GM19452 (cell line): ENCODE data around the gene JPH3.

ENCODE experiments used
- ATAC-seq: cut with Tn5 transposase; IDR thresholded peaks from one replicate; pipeline ENCODE4 v1.9.1; 2021; ENCODE audit not compliant: unreplicated experiment

Gene JPH3

DNA sequence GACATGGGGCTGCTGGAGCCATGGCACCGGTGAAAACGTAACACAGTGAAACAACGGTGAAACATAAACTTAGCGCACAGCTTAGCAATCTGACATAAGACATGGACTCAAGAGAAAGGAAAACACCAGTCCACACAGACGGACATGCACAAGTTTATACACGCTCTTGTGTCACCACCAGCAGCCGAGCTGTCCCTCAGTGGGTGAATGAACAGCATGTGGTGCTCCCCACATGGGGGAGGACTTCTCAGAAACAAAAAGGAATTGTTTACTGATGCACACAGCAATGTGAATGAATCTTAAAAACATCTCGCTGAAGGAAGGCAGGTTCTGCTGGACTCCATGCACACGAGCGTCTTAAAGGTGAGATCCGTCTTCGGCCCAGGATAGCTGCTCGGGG is 129.3 kb downstream of the JPH3 start:
- ATAC-seq, result no peak

DNA sequence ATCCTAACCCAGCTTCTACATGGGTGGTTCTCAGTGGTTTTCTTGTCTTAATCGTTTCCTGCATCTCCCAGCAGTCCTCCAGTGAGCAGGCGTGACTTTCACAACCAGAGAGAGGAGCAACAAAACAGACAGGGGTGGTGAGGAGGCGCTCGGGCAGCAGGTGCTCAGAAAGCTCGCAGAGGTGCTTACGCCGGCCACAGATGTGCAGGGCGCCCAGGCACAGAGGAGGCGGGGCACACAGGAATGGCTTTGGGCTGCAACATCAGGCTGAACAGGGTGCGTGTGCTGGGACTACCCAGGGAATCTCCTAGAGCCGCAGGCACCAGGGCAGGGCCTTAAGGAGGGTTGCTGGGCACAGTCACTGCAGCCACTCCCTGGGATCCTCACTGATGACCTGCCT is 130.9 kb downstream of the JPH3 start:
- no peak for ATAC-seq

- ATAC-seq, result no peak
Measured at GRCh38 chr16:87734644-87735043, 132.3 kb downstream of the JPH3 start.

GRCh38 chr16:87735270-87736007 is 133.1 kb downstream of the JPH3 start:
- no peak for ATAC-seq

DNA sequence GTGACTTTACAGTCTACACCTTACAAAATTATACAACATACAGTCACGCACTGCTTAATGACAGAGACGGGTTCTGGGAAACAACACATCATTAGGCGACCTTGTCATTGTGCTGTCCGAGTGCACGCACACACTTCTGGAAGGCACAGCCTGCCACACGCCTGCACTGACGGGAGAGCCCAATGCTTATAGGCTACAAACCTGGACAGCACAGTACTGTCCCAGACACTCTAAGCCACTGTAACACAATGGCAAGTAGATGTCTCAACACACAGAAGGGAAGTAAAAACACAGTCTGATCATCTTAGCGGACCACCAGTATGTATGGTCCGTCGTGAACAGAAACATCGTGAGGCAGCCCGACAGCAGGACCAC is 133.7 kb downstream of the JPH3 start:
- no peak for ATAC-seq

DNA sequence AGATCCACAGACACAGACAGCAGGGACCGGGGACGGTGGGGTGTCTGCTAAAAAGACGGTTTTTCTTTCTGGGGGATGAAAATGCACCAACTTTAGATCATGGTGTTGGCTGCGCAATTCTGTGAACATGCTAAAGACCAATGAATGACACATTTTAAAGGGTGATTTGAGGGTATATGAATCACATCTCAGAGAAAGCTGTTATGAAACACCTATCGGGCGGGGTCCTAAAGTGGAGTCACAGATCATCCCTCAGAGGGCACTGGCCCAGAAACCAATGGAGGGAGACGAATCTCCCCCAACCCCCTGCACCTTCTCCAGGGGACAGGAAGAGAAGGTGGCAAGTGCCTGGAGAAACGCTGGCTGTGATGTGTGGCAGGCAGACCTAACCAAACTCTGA is 137.5 kb downstream of the JPH3 start:
- ATAC-seq, result no peak

GRCh38 chr16:87740441-87740840 is 138.1 kb downstream of the JPH3 start:
- no peak for ATAC-seq

DNA sequence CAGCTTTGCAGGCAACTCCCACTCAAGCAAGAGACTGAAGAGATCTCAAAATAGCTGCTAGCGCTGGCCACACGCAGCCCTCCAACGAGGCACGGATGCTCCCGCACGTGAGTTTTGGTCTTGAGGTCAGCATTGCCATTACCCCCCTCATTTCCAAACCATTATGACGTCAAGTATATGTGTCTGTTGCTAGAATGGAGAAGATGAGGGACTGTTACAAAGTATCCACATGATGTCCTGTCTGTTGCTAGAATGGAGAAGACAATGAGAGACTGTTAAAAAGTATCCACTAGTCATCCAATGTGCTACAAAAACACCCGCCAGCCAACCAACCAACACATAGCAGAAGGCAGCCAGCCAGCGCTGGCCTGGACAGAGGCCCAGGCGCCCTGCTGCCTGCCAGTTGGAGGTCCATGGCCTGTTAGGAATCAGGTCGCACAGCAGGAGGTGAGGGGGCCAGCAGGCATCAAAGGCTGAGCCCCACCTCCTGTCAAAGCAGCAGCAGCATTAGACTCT is 138.7 kb downstream of the JPH3 start:
- no peak for ATAC-seq

- ATAC-seq, result no peak
Measured at GRCh38 chr16:87741700-87742415, 139.6 kb downstream of the JPH3 start.

DNA sequence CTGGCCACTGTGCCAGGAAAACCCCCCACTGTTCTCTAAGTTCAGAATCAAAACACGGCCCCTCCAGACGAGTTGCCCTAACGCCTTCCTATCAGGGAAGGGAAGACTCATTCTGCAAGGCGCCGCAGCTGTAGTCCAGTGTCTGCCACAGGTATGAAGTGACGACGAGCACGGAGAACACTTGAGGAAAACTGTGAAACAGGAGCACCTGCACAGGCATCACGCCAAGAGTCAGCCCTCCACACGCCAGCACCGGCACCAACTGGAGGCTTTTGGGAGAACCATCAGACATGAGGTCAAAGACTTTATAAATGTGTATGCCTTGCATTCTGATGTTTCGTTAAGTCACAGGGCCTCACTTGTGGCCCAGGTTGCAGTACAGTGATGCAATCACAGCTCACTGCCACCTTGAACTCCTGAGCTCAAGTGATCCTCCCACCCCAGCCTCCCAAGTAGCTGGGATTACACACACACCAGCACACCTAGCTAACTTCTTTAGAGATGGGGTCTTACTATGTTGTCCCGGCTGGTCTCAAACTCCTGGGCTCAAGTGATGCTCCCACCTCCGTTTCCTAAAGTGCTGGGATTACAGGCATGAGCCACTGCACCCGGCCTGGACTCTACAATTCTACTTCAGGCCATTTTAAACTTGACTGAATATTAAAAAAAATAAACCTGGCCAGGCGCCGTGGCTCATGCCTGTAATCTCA is 140.6 kb downstream of the JPH3 start:
- no peak for ATAC-seq

GRCh38 chr16:87744750-87745514 is 142.6 kb downstream of the JPH3 start:
- no peak for ATAC-seq

DNA sequence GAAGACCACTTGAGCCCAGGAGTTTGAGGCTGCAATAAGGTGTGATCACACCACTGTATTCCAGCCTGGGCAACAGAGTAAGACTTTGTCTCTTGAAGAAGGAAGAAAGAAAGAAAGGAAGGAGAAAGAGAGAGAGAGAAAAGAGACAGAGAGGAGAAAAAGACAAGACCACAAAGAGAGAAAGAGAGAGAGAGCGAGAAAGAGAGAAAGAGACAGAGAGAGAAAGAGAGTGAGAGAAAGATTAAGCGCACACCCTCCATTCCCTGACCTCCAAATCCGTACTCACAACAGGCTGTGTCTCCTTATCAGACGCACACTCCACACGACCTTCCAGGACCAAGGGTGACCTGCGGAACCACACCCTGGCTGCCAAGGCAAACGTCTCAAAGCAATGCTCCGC is 143.9 kb downstream of the JPH3 start:
- ATAC-seq, result no peak
